Mesenteric fat pad (tissue), 1 donor: ENCODE measurements around the gene PSORS1C2. TPM values are rescaled to one million over a fixed set of nuclear protein-coding genes. Genes with fewer than 3 reads are reported as not detected.

ENCODE experiments used
- total RNA-seq: library from RNA; stranded (reverse); fragmentation: NEBNext Ultra II Directional; extraction: Animal tissue kit (Norgen Biotek cat#: 25700); gene quantifications from one replicate; pipeline ENCODE4 v1.2.1, GENCODE V29; 2021
- donor health status: DM: yes; HTN: yes; CAD: no.

Gene PSORS1C2
- total RNA-seq, 1 donor from 2014 or later, result not detected

Other genes starting within 250 kb of the PSORS1C2 start
- 44.4 TPM for gene GTF2H4, start 230.9 kb downstream of the PSORS1C2 start, total RNA-seq
- 23.5 TPM for gene VARS2, start 224.8 kb downstream of the PSORS1C2 start, total RNA-seq
- not detected for gene SFTA2, start 206.9 kb downstream of the PSORS1C2 start, total RNA-seq
- not detected for gene MUCL3, start 198.1 kb downstream of the PSORS1C2 start, total RNA-seq
- not detected for gene MUC21, start 155.3 kb downstream of the PSORS1C2 start, total RNA-seq
- gene MUC22, start 128.6 kb downstream of the PSORS1C2 start, total RNA-seq, result not detected
- gene C6orf15, start 26.5 kb downstream of the PSORS1C2 start, total RNA-seq, result not detected
- gene PSORS1C1, start 24.3 kb downstream of the PSORS1C2 start, total RNA-seq, result 0.45 TPM
- not detected for gene CDSN, start 18.6 kb downstream of the PSORS1C2 start, total RNA-seq
- 8.4 TPM for gene CCHCR1, start 18.7 kb upstream of the PSORS1C2 start, total RNA-seq
- 2.1 TPM for gene TCF19, start 19.5 kb upstream of the PSORS1C2 start, total RNA-seq
- 0.93 TPM for gene POU5F1, start 31.6 kb upstream of the PSORS1C2 start, total RNA-seq
- 425 TPM for gene HLA-C, start 133.0 kb upstream of the PSORS1C2 start, total RNA-seq
- 914 TPM for gene HLA-B, start 218.1 kb upstream of the PSORS1C2 start, total RNA-seq